GM06990 (cell line): Measurements from ENCODE around the gene IPO9.

Experiments
- DNase-seq: peaks from one replicate; pipeline ENCODE4 v3.0.0-alpha.2; 2011; ENCODE audit not compliant: insufficient read length; ENCODE audit errors: extremely low read depth
- H3K27me3 ChIP-seq: replicated peaks from 2 replicates; pipeline ENCODE4 v1.6.0; 2011; ENCODE audit warnings: low read length; ENCODE audit not compliant: control insufficient read depth, insufficient read depth
- H3K36me3 ChIP-seq: 2 replicates; pipeline ENCODE4 v1.5.1; 2011; ENCODE audit warnings: low read length; ENCODE audit not compliant: control insufficient read depth, insufficient read depth
- H3K4me3 ChIP-seq: replicated peaks from 2 replicates; pipeline ENCODE4 v1.5.1; 2011; ENCODE audit warnings: low read depth, mild to moderate bottlenecking, control low read depth, low read length
- CTCF ChIP-seq: IDR thresholded peaks from 2 replicates; pipeline ENCODE4 v1.5.1; 2011; ENCODE audit warnings: low read length, control low read depth, mild to moderate bottlenecking, inconsistent platforms; ENCODE audit not compliant: insufficient read depth, poor library complexity, severe bottlenecking

IPO9 gene

DNA sequence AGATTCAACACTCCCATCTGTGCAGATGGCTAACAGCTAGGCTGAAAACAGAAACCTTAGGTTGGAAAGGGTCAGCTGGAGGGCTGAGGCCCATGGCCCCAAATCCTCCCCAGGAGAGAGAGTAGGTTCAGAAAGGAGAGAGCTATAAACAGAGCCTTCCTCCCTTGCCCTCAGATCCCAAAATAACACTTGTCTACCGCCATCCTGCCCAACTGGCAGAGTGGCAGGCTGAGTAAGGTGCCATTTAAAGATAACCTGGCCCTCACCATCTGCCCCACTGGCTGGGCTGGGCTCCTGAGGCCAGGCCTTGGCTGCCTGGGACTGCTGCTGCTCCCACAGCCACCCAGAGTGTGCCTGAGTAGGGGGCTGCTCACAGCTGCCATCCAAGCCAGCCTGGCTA is 55.5 kb downstream of the IPO9 start:
- no peak for TF ChIP-seq CTCF
- H3K4me3 ChIP-seq: no peak overlapping the region
- H3K27me3 ChIP-seq: peaks cover 5% of the 10 kb centered on the region
- DNase-seq: no peak
- H3K36me3 ChIP-seq: no peaks in the 10 kb centered on the region

- Histone ChIP-seq H3K27me3 (peaks cover 7% of the 10 kb centered on the region), H3K4me3 (no peak overlapping the region), H3K36me3 (no peaks in the 10 kb centered on the region)
- no peak for TF ChIP-seq CTCF
- DNase-seq: no peak
These were observed 56.6 kb downstream of the IPO9 start for GRCh38 chr1:201885531-201886075.

GRCh38 chr1:201886103-201886885 is 57.3 kb downstream of the IPO9 start:
- TF ChIP-seq CTCF: no peak
- Histone ChIP-seq H3K27me3 (peaks cover 7% of the 10 kb centered on the region), H3K4me3 (no peak overlapping the region), H3K36me3 (no peaks in the 10 kb centered on the region)
- DNase-seq: no peak

GRCh38 chr1:201887116-201887866 is 58.3 kb downstream of the IPO9 start:
- no peaks in the 10 kb centered on the region for H3K36me3 ChIP-seq
- no peak overlapping the region for H3K4me3 ChIP-seq
- DNase-seq: no peak
- TF ChIP-seq CTCF: no peak
- H3K27me3 ChIP-seq: peaks cover 7% of the 10 kb centered on the region

GRCh38 chr1:201888282-201889089 is 59.5 kb downstream of the IPO9 start, which contains the start of gene SHISA4:
Gene SHISA4 (plus strand): TSS chr1:201888898. CDS start chr1:201888995, 97 bp downstream.
- DNase-seq: no peak
- peak within 1 kb of the TSS; percentile 38 for H3K4me3 ChIP-seq

More at GRCh38 chr1:201888282-201889089, 59.5 kb downstream of the IPO9 start, which contains the start of gene SHISA4:
- peaks cover 7% of the 10 kb centered on the region for H3K27me3 ChIP-seq
- no peak for TF ChIP-seq CTCF
- H3K36me3 ChIP-seq: no peaks in the 10 kb centered on the region
